ENCODE measurements around the gene SYNPO2. TPM values are rescaled to one million over a fixed set of nuclear protein-coding genes. Genes with fewer than 3 reads are reported as not detected.

The SYNPO2 gene
- total and polyA plus RNA-seq, 2 of the 8 experiments (the other 6 are each of a cell fraction or from before 2014, with no cell fraction given): 0.50 to 4.2 TPM

DNA sequence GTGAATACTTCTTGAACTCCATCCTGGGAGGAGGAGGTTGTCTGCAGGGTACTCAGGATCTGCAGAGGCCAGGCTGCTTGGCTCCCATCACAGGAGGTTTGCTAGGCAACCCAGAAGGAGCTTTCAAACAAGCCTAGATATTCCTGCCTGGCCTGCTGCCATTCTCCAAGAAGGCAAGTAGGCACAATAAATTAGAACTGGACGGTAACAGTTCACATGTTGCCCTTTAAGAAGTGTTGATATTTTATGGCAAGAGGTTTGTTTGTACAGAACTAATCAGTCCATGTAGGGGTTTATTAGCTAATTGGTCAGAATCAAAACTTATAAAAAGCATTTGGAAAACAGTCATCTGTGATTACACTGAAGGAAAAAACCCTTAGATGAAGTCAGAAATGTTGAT is 39.3 kb downstream of the SYNPO2 start (continued):
- no peak for TF ChIP-seq PHF8 (conservative IDR thresholded peaks at IDR 0.05; ENCODE audit: low read depth, low read length)
- no peak for TF ChIP-seq JUND (IDR thresholded peaks at IDR 0.05; ENCODE audit: low read length)
- TF ChIP-seq CHD1 (IDR thresholded peaks at IDR 0.05; ENCODE audit: low read depth, low read length): no peak

Data from H1 (cell line).